Measurements from ENCODE around the gene EXOC7. TPM values are rescaled to one million over a fixed set of nuclear protein-coding genes. Genes with fewer than 3 reads are reported as not detected.

EXOC7 gene
- total and polyA plus RNA-seq, 2 of the 8 experiments (the other 6 are each of a cell fraction or from before 2014, with no cell fraction given) = 77.1 to 92.6 TPM

GRCh38 chr17:76046064-76046463 lies 57.5 kb downstream of the EXOC7 start:
- no peak overlapping the region for H2BK15ac ChIP-seq (ENCODE audit: low read length)
- no peak overlapping the region for H3K4me2 ChIP-seq (ENCODE audit: insufficient read depth in 1 of 2, low read depth in 2 of 2, low read length in 2 of 2)
- POLR2A ChIA-PET (ENCODE audit: partially characterized antibody) = interaction anchor here (1.2 to 1.7 kb wide), 2 partner anchors 26 to 35 kb away, joined by 3 to 6 read pairs; partner anchors contain the start of gene SRP68
- H4K5ac ChIP-seq (ENCODE audit: insufficient read length, low read depth, low read length) = no peak overlapping the region
- no peak overlapping the region for H2AK5ac ChIP-seq (ENCODE audit: low read depth, low read length)
- H2BK20ac ChIP-seq (ENCODE audit: low read length) = no peak overlapping the region
- DNase-seq (ENCODE audit: low read depth in 1 of 2, low spot score in 2 of 2) (no peak), FAIRE-seq (no peak)
- no peaks in the 10 kb centered on the region for H3K27me3 ChIP-seq (replicated peaks in 1 of 4; ENCODE audit: control insufficient read depth in 3 of 4, extremely low read depth in 1 of 4, insufficient read depth in 3 of 4, low read length in 3 of 4)
- no peak overlapping the region for H3K4me3 ChIP-seq (ENCODE audit: extremely low read depth in 1 of 4, insufficient read depth in 2 of 4, low read depth in 3 of 4, low read length in 4 of 4)
- H4K20me1 ChIP-seq (replicated peaks in 1 of 2; ENCODE audit: control insufficient read depth in 1 of 2, insufficient read depth in 2 of 2, low read length in 2 of 2) = no peaks in the 10 kb centered on the region
- no peak overlapping the region for H3K18ac ChIP-seq (ENCODE audit: extremely low read depth, low read length)
- H3K9me3 ChIP-seq (ENCODE audit: insufficient read depth in 2 of 2, low read depth in 1 of 2, low read length in 1 of 2) = no peaks in the 10 kb centered on the region
- no peak overlapping the region for H3K14ac ChIP-seq (ENCODE audit: insufficient read length)
- no peaks in the 10 kb centered on the region for H3K23me2 ChIP-seq (ENCODE audit: low read depth, low read length)
- no peak overlapping the region for H2BK120ac ChIP-seq (replicated peaks; ENCODE audit: low read depth, low read length)
- no peak overlapping the region for H3K4ac ChIP-seq (replicated peaks; ENCODE audit: insufficient read length, low read depth, low read length)
- H3K23ac ChIP-seq (ENCODE audit: insufficient read length) = no peak overlapping the region
- CTCF ChIA-PET (ENCODE audit: partially characterized antibody) = interaction anchor here (1.1 to 2.5 kb wide), 3 partner anchors 11 to 195 kb away, joined by 3 to 9 read pairs (median 3); no protein-coding TSS in a partner anchor
- H3K36me3 ChIP-seq (ENCODE audit: control insufficient read depth in 2 of 4, insufficient read depth in 4 of 4, low read length in 3 of 4) = peaks cover 33 to 87% (median 72%) of the 10 kb centered on the region in 4 experiments
- H3K27ac ChIP-seq (ENCODE audit: low read depth, low read length) = no peak overlapping the region
- no peak overlapping the region for H2AFZ ChIP-seq (ENCODE audit: low read length)
- H4K8ac ChIP-seq (ENCODE audit: extremely low read depth, insufficient read depth, low read length) = no peak overlapping the region
- no peak overlapping the region for H3K9ac ChIP-seq (replicated peaks in 1 of 4; ENCODE audit: extremely low read depth in 1 of 4, low read depth in 3 of 4, low read length in 3 of 4)
- H2BK12ac ChIP-seq (ENCODE audit: low read depth, low read length) = no peak overlapping the region
- TF ChIP-seq RBBP5 (IDR thresholded peaks at IDR 0.05; ENCODE audit: borderline replicate concordance, low read depth, low read length) (no peak), KDM4A (IDR thresholded peaks at IDR 0.05; ENCODE audit: low read depth, low read length, severe bottlenecking) (no peak), TEAD4 (IDR thresholded peaks at IDR 0.05; ENCODE audit: low read depth, low read length) (no peak), RAD21 (IDR thresholded peaks at IDR 0.05 in 1 of 2, conservative IDR thresholded peaks at IDR 0.05 in 1 of 2; ENCODE audit: low read depth in 2 of 2, low read length in 2 of 2) (no peak), EGR1 (IDR thresholded peaks at IDR 0.05; ENCODE audit: borderline replicate concordance, low read depth, low read length) (no peak), SP2 (IDR thresholded peaks at IDR 0.05; ENCODE audit: low read length) (no peak)
- TF ChIP-seq, protein P1, sequence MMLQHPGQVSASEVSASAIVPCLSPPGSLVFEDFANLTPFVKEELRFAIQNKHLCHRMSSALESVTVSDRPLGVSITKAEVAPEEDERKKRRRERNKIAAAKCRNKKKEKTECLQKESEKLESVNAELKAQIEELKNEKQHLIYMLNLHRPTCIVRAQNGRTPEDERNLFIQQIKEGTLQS (IDR thresholded peaks at IDR 0.05; ENCODE audit: insufficient read depth, low read depth, low read length) = no peak
- H2BK5ac ChIP-seq (ENCODE audit: low read depth, low read length) = no peak overlapping the region
- no peak overlapping the region for H4K91ac ChIP-seq (replicated peaks; ENCODE audit: insufficient read length, low read length)
- no peak overlapping the region for H3K56ac ChIP-seq (replicated peaks; ENCODE audit: insufficient read length, low read depth, low read length)
- 92% methylated on average over 8 of the region's 8 CpGs; no CpG with 5 or more reads in 1 of the 2 experiments for WGBS, 2 experiments (ENCODE audit: extremely low coverage in 1 of 2, insufficient coverage in 1 of 2, insufficient read length in 1 of 2, insufficient replicate concordance in 2 of 2, low coverage in 1 of 2, low lambda C conversion rate in 2 of 2, missing lambda C conversion rate in 1 of 2)
- H3K79me2 ChIP-seq (ENCODE audit: control insufficient read depth in 1 of 2, insufficient read depth in 2 of 2, low read length in 2 of 2) = no peaks in the 10 kb centered on the region
- peaks cover 0 to 2% (median 0%) of the 10 kb centered on the region in 4 experiments; a peak in 1 of 7 replicates for H3K4me1 ChIP-seq (replicated peaks in 1 of 4; ENCODE audit: control insufficient read depth in 3 of 4, insufficient read depth in 4 of 4, low read length in 3 of 4)
- no peaks in the 10 kb centered on the region; the same call in 1 of the 2 replicates for H3K79me1 ChIP-seq (ENCODE audit: low read depth, low read length)

All from H1 (cell line).